ENCODE measurements around the gene CNTN4.
A peak's percentile ranks its signal among the peaks of the same experiment; 100 is the strongest.

Gene CNTN4

GRCh38 chr3:3071136-3071535, 972.5 kb downstream of the CNTN4 start:
- peak; percentile 68 for DNase-seq

GRCh38 chr3:3074551-3075257, 976.0 kb downstream of the CNTN4 start:
- no peak for DNase-seq

GRCh38 chr3:3080309-3080708, 981.6 kb downstream of the CNTN4 start:
- peak; percentile 51 for DNase-seq

GRCh38 chr3:3081381-3082233, 982.9 kb downstream of the CNTN4 start:
- DNase-seq = no peak

DNA sequence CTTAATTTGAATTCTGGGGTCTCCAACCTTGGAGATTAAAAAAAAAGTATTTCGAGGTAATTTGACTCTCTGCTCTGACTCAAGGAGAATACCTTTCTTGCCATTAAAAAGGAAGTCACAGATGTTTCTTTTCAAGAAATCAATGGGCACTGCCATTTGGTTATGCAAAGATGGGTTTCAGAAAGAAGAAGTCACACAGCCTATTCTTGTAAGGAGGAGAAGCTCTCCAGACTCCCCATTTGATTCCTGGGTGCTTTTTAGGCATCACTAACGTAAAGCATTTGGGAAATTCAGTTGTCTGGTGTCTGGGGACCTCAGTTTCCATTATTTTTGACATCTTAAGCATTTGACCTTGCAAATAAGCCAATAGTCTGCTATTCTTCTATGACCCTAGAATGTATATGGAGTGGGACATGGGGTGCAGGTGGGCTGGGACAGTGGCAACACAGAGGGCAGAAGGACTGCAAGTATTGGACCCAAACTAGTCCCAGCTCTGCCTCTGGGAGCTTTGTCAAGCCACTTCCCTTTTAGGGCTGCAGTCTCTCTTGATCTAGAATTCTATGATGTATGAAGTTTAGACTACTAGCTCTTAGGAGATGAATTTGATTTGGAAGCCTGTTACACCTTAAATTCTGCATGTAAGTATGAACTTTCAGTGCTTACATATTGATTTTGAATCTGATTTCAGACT, 983.7 kb downstream of the CNTN4 start:
- no peak for DNase-seq

GRCh38 chr3:3084890-3085289, 986.2 kb downstream of the CNTN4 start:
- no peak for DNase-seq

DNA sequence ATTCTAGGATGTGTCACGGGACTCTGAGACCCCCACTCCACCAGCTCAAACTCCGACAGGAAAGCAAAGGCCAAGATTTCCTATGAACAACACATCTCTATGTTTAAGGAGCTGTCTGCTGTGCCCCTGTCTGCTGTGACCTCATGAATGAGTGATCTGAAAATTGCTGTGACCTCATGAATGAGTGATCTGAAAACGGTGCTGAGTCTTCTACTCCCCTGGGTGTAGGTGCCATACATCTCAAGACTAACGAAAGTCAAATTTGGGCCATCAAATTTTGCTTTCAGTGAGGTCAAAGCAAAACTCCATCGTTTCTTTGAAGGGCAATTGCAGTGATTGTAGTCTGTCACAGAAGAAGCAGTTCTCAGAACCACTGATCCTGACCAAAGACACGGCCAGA, 987.1 kb downstream of the CNTN4 start:
- no peak for DNase-seq

- no peak for DNase-seq
These were observed 987.6 kb downstream of the CNTN4 start for GRCh38 chr3:3086239-3086638.

GRCh38 chr3:3087279-3087678, 988.6 kb downstream of the CNTN4 start:
- no peak for DNase-seq

- DNase-seq = peak; percentile 2
These were observed 989.2 kb downstream of the CNTN4 start for GRCh38 chr3:3087716-3088465.

DNA sequence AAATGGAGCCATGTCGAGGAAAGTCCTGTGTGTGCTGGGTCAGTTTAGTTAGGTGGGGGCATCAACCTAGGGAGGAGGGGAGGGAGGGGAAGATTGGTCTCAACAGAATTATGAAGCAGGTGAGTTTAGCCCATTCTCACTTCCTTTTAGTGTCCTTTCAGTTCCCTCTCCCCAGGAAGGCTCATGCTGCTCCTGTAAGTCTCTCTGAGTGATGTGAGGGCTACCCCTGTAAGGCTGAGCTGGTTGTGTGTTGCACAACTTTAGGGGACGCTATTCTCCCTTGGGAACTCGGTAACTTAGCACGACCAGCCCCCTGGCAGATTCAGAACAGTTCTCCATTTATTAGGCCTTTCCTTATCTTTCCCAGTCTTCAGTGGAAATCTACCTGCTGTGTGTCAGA, 990.4 kb downstream of the CNTN4 start:
- DNase-seq = no peak

- DNase-seq = no peak
These were observed 999.3 kb downstream of the CNTN4 start for GRCh38 chr3:3097958-3098357.

DNA sequence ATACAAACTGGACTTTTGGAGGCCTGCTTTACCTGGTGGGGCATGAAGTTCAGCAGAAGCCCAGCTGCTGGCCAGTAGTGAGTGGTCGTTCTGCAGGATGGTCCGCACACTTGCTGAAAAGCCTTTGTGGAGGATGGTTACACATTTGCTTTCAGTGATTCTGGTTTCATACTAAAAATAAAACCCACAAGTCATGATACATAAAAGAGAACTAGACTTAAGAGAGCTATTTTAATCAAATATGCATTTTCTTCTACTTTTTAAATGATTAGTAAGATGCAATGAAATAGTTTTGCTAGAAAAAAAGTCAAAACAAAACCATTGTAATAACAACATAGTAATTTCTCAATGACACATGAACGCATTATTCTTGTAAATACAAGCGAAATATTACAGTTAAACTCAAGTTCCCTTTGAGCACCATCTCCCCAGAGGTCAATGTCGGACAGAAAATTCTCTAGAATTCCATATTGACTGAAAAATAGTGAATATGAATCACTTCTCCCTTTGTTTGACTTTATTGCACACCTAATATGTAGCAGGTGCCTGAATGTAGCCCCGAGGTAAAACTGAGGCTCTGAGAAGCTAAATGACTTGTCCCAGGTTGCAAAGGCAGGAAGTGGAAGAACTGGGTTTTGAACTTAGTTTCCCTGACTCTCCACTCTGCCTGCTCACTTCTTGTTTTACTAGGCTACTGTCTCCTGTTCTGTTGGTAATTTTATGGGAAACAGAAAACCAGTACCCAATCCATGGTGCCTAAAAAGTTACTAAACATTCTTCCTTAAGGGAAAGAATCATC, 1003.2 kb downstream of the CNTN4 start:
- DNase-seq = no peak

GRCh38 chr3:3102751-3103150, 1004.1 kb downstream of the CNTN4 start:
- no peak for DNase-seq

DNA sequence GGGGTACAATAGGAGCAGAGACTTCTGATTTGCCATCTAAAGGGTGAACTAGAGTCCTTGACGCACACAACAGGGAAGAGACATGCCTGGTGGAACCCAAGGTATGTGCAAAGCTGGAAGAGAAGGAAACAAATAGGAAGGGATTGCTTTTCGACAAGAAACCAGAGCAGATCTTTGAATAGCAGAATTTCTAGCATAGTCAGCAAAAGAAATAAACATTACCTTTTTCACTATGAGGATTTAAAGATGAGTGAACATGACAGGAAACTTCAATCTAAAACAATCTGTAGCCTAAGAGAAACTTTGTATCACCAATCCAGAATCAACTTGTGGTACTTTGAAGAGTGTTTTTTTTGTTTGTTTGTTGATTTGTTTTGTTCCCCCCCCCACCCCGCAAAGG, 1006.6 kb downstream of the CNTN4 start:
- no peak for DNase-seq

GRCh38 chr3:3105815-3106214, 1007.1 kb downstream of the CNTN4 start:
- no peak for DNase-seq

GRCh38 chr3:3107181-3107580, 1008.5 kb downstream of the CNTN4 start:
- DNase-seq = no peak
